ENCODE data around the gene PLCZ1.

- TF ChIP-seq, protein P1, sequence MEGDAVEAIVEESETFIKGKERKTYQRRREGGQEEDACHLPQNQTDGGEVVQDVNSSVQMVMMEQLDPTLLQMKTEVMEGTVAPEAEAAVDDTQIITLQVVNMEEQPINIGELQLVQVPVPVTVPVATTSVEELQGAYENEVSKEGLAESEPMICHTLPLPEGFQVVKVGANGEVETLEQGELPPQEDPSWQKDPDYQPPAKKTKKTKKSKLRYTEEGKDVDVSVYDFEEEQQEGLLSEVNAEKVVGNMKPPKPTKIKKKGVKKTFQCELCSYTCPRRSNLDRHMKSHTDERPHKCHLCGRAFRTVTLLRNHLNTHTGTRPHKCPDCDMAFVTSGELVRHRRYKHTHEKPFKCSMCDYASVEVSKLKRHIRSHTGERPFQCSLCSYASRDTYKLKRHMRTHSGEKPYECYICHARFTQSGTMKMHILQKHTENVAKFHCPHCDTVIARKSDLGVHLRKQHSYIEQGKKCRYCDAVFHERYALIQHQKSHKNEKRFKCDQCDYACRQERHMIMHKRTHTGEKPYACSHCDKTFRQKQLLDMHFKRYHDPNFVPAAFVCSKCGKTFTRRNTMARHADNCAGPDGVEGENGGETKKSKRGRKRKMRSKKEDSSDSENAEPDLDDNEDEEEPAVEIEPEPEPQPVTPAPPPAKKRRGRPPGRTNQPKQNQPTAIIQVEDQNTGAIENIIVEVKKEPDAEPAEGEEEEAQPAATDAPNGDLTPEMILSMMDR (conservative IDR thresholded peaks at IDR 0.05; ENCODE audit: low read depth, low read length) = no peak
- TF ChIP-seq EZH2 (IDR thresholded peaks at IDR 0.05; ENCODE audit: borderline replicate concordance, low read depth, low read length, poor library complexity, severe bottlenecking) = no peak
Measured at GRCh38 chr12:18718462-18718861, 19.4 kb downstream of the PLCZ1 start.

Data from A673 (cell line).